ENCODE data around the gene CHCHD5. TPM values are rescaled to one million over a fixed set of nuclear protein-coding genes. Genes with fewer than 3 reads are reported as not detected.

CHCHD5 gene
- total RNA-seq, 1 donor: 9.2 TPM

GRCh38 chr2:112637289-112637660 lies 52.9 kb downstream of the CHCHD5 start:
- no peak for TF ChIP-seq CTCF (IDR thresholded peaks at IDR 0.05; ENCODE audit: insufficient read depth, low read length)
- DNase-seq (ENCODE audit: low read depth): no peak
- H3K4me3 ChIP-seq (ENCODE audit: low read depth, low read length): no peak overlapping the region

Small RNA genes within 50 kb of the gene (small RNA-seq; reads per million reads assigned to genes)
- not detected for gene RF00019

Other genes starting within 250 kb of the CHCHD5 start
- gene RGPD8, start 151.0 kb upstream of the CHCHD5 start, total RNA-seq (ENCODE audit: low replicate concordance): 16.4 and 22.1 TPM in 2 replicates
- gene TTL, start 102.5 kb upstream of the CHCHD5 start, total RNA-seq (ENCODE audit: low replicate concordance): 33.6 and 75.6 TPM in 2 replicates
- gene POLR1B, start 42.1 kb upstream of the CHCHD5 start, total RNA-seq (ENCODE audit: low replicate concordance): 12.2 and 15.3 TPM in 2 replicates
- gene SLC20A1, start 61.3 kb downstream of the CHCHD5 start, total RNA-seq (ENCODE audit: low replicate concordance): 127 and 134 TPM in 2 replicates
- not detected in 2 replicates for gene NT5DC4, start 136.4 kb downstream of the CHCHD5 start, total RNA-seq (ENCODE audit: low replicate concordance)
- 2.7 and 26.4 TPM in 2 replicates for gene CKAP2L, start 180.0 kb downstream of the CHCHD5 start, total RNA-seq (ENCODE audit: low replicate concordance)
- 0.90 TPM in 1 of 2 replicates, not detected in the other for gene IL1A, start 199.9 kb downstream of the CHCHD5 start, total RNA-seq (ENCODE audit: low replicate concordance)

Data from fibroblast of the aortic adventitia (primary cell).